K562 (cell line): Measurements from ENCODE around the gene WDR18. TPM values are rescaled to one million over a fixed set of nuclear protein-coding genes. Genes with fewer than 3 reads are reported as not detected.

Source experiments
- ATF2 ChIP-seq: sonication (generic); formaldehyde crosslinking; IDR thresholded peaks from 2 replicates; pipeline ENCODE4 v1.8.1; 2022; ENCODE audit warnings: missing genetic modification reagents
- CHD2 ChIP-seq: IDR thresholded peaks from 2 replicates; pipeline ENCODE4 v1.6.1; 2011; ENCODE audit warnings: low read depth, low read length
- GATAD2B ChIP-seq: fragments of 450-650 bp; IDR thresholded peaks from 2 replicates; pipeline ENCODE4 v1.6.1; 2017; ENCODE audit warnings: mild to moderate bottlenecking, borderline replicate concordance
- IRF9 ChIP-seq: fragments of 450-650 bp; IDR thresholded peaks from 2 replicates; pipeline ENCODE4 v1.6.1; 2016; ENCODE audit warnings: missing biosample characterization, missing genetic modification characterization
- KAT7 ChIP-seq: sonication (generic); formaldehyde crosslinking; IDR thresholded peaks from 2 replicates; pipeline ENCODE4 v1.8.0; 2022; ENCODE audit warnings: missing genetic modification reagents, mild to moderate bottlenecking, borderline replicate concordance
- MCM7 ChIP-seq, 2 experiments: fragments of 450-650 bp; IDR thresholded peaks; 2 replicates each; pipeline ENCODE4 v1.6.1; 2016 to 2018
- MECOM ChIP-seq: fragments of 250-450 bp; sonication (Bioruptor Pico); IDR thresholded peaks from 2 replicates; pipeline ENCODE4 v1.8.0; 2022; ENCODE audit warnings: inconsistent platforms
- NFE2 ChIP-seq: IDR thresholded peaks from 2 replicates; pipeline ENCODE4 v1.6.1; 2014; ENCODE audit warnings: antibody characterized with exemption, low read depth
- NFRKB ChIP-seq: fragments of 450-650 bp; IDR thresholded peaks from 2 replicates; pipeline ENCODE4 v1.6.1; 2016; ENCODE audit warnings: low read depth
- POLR3A ChIP-seq: IDR thresholded peaks from 2 replicates; pipeline ENCODE4 v1.6.1; 2011; ENCODE audit warnings: borderline replicate concordance, mild to moderate bottlenecking, moderate library complexity; ENCODE audit not compliant: insufficient read length, insufficient read depth; ENCODE audit errors: extremely low read depth
- PPARD ChIP-seq: fragments of 250-450 bp; sonication (Bioruptor Pico); IDR thresholded peaks from 2 replicates; pipeline ENCODE4 v1.8.0; 2022; ENCODE audit warnings: inconsistent platforms, mild to moderate bottlenecking, moderate library complexity
- PURB ChIP-seq: sonication (generic); formaldehyde crosslinking; IDR thresholded peaks from 2 replicates; pipeline ENCODE4 v1.9.0; 2021; ENCODE audit warnings: low read depth, mild to moderate bottlenecking, missing genetic modification reagents
- RBM17 ChIP-seq: fragments of 200-400 bp; formaldehyde crosslinking; IDR thresholded peaks from 2 replicates; pipeline ENCODE4 v1.6.1; 2017; ENCODE audit warnings: low read depth, mild to moderate bottlenecking, low read length, borderline replicate concordance
- SNIP1 ChIP-seq: fragments of 450-650 bp; IDR thresholded peaks from 2 replicates; pipeline ENCODE4 v1.7.1; 2017; ENCODE audit warnings: low read depth, mild to moderate bottlenecking
- TSHZ1 ChIP-seq: fragments of 250-450 bp; sonication (Bioruptor Pico); IDR thresholded peaks from 2 replicates; pipeline ENCODE4 v1.4.0; 2020; ENCODE audit warnings: mild to moderate bottlenecking, moderate library complexity
- U2AF2 ChIP-seq: fragments of 200-400 bp; formaldehyde crosslinking; optimal IDR thresholded peaks from 2 replicates; pipeline ENCODE3; 2017; ENCODE audit warnings: low read depth, mild to moderate bottlenecking, low read length
- ZBTB1 ChIP-seq: sonication (generic); formaldehyde crosslinking; IDR thresholded peaks from 2 replicates; pipeline ENCODE4 v1.8.1; 2023; ENCODE audit warnings: missing genetic modification reagents, low read depth, mild to moderate bottlenecking, borderline replicate concordance
- ZHX1 ChIP-seq: fragments of 150-350 bp; conservative IDR thresholded peaks from 2 replicates; pipeline ENCODE4 v1.6.1; 2014; ENCODE audit warnings: low read length
- ZNF561 ChIP-seq: fragments of 450-650 bp; formaldehyde crosslinking; conservative IDR thresholded peaks from 2 replicates; pipeline ENCODE4 v1.4.0; 2020; ENCODE audit warnings: mild to moderate bottlenecking, moderate library complexity
- ZNF766 ChIP-seq: fragments of 200-800 bp; sonication (Bioruptor generic); conservative IDR thresholded peaks from 2 replicates; pipeline ENCODE4 v1.6.1; 2016; ENCODE audit warnings: missing genetic modification characterization, missing compliant biosample characterization
- ZNF780A ChIP-seq: fragments of 250-450 bp; sonication (Bioruptor Pico); IDR thresholded peaks from 2 replicates; pipeline ENCODE4 v1.5.0; 2021; ENCODE audit warnings: mild to moderate bottlenecking
- polyA plus RNA-seq, 8 experiments: library from polyadenylated mRNA; depleted of rRNA in 4 of 8; stranded (reverse) in 5 of 8; unstranded in 3 of 8; fragments of >200 nt; fragmentation: Nextera tagmentation in 2 of 8; fragmentation: Illumina TruSeq in 1 of 8; extraction: Ambion mirVana in 2 of 8; extraction: Trizol in 1 of 8; gene quantifications; 2 replicates each; pipeline versions ENCODE4 v1.2.1 to v1.2.3, GENCODE V29; 2011 to 2014; ENCODE audit warnings: inconsistent platforms in 1 of 8, missing spikeins in 1 of 8
- total RNA-seq, 7 experiments: library from RNA; depleted of rRNA in 6 of 7; stranded (reverse); fragments of >200 nt in 6 of 7; fragmentation: Illumina TruSeq in 2 of 7; extraction: Trizol in 2 of 7; gene quantifications; 2 replicates each; pipeline versions ENCODE4 v1.2.1 to v1.2.3, GENCODE V29; 2011 to 2021; ENCODE audit warnings: low replicate concordance in 1 of 7

WDR18 gene
- total and polyA plus RNA-seq, 9 of the 15 experiments (the other 6 are each of a cell fraction or from before 2014, with no cell fraction given), result 0.65 to 181 (median 30.1) TPM

- TF ChIP-seq ZNF780A (CRISPR knock-in tag), result no peak
- TF ChIP-seq POLR3A, result no peak
- TF ChIP-seq PPARD (CRISPR knock-in tag), result no peak
- no peak for TF ChIP-seq GATAD2B
- no peak for TF ChIP-seq ZHX1
- no peak for TF ChIP-seq MECOM (CRISPR knock-in tag)
- TF ChIP-seq RBM17, result no peak
- TF ChIP-seq TSHZ1, result no peak
- no peak for TF ChIP-seq NFRKB
- no peak for TF ChIP-seq ZNF561 (CRISPR knock-in tag)
- peak; percentile 99 for TF ChIP-seq ATF2 (CRISPR knock-in tag)
- no peak for TF ChIP-seq ZNF766
- no peak for TF ChIP-seq KAT7
- TF ChIP-seq IRF9, result no peak
- TF ChIP-seq SNIP1, result no peak
- TF ChIP-seq MCM7 (IDR thresholded peaks at IDR 0.05), result no peak
- TF ChIP-seq PURB (CRISPR knock-in tag), result no peak
- TF ChIP-seq U2AF2, result no peak
- no peak for TF ChIP-seq CHD2
- TF ChIP-seq NFE2, result no peak
- no peak for TF ChIP-seq ZBTB1 (CRISPR knock-in tag)
These were observed 12.1 kb downstream of the WDR18 start (continued) for GRCh38 chr19:996051-996838.
